GM12892 (cell line): ENCODE results near the gene RGS9BP.

ENCODE experiments used
- POLR2A ChIP-seq: IDR thresholded peaks from 2 replicates; pipeline ENCODE4 v1.6.1; 2011; ENCODE audit warnings: low read depth, low read length, control low read depth
- POLR2AphosphoS5 ChIP-seq: IDR thresholded peaks from 2 replicates; pipeline ENCODE4 v1.6.1; 2011; ENCODE audit warnings: low read depth, low read length, control low read depth
- TAF1 ChIP-seq: IDR thresholded peaks from 2 replicates; pipeline ENCODE4 v1.6.1; 2011; ENCODE audit warnings: low read depth, mild to moderate bottlenecking, control low read depth, low read length, borderline replicate concordance

- no peak for TF ChIP-seq POLR2A
- no peak for TF ChIP-seq TAF1
- TF ChIP-seq POLR2AphosphoS5, result no peak
These were observed 1.3 kb upstream of the RGS9BP start for GRCh38 chr19:32674153-32674930.
